HepG2 (cell line): ENCODE measurements around the gene AJUBA. TPM values are rescaled to one million over a fixed set of nuclear protein-coding genes. Genes with fewer than 3 reads are reported as not detected.

Experiments
- ASH2L ChIP-seq: fragments of 300-600, 200-600 bp; sonication (generic); IDR thresholded peaks from 2 replicates; pipeline ENCODE4 v1.7.0; 2017; ENCODE audit warnings: low read depth, mild to moderate bottlenecking, moderate library complexity, mixed read lengths, low read length; ENCODE audit not compliant: insufficient read length
- GFI1 ChIP-seq: sonication (generic); formaldehyde crosslinking; IDR thresholded peaks from 2 replicates; pipeline ENCODE4 v1.5.0; 2020; ENCODE audit warnings: missing genetic modification reagents, mild to moderate bottlenecking, borderline replicate concordance
- MXD4 ChIP-seq: IDR thresholded peaks from 2 replicates; pipeline ENCODE4 v1.6.1; 2016; ENCODE audit warnings: mild to moderate bottlenecking, missing biosample characterization, missing genetic modification reagents
- PRDM15 ChIP-seq: sonication (generic); formaldehyde crosslinking; IDR thresholded peaks from 2 replicates; pipeline ENCODE4 v1.4.0; 2020; ENCODE audit warnings: missing genetic modification reagents
- RFX5 ChIP-seq: IDR thresholded peaks from 2 replicates; pipeline ENCODE4 v1.6.1; 2011; ENCODE audit warnings: low read depth, low read length, improper control_type of control experiment
- TAF1 ChIP-seq: sonication (generic); formaldehyde crosslinking; IDR thresholded peaks from 2 replicates; pipeline ENCODE4 v1.4.0; 2020; ENCODE audit warnings: missing genetic modification reagents
- ZNF121 ChIP-seq: sonication (generic); formaldehyde crosslinking; IDR thresholded peaks from 2 replicates; pipeline ENCODE4 v1.5.0; 2020; ENCODE audit warnings: mild to moderate bottlenecking, missing genetic modification reagents
- ZNF230 ChIP-seq: sonication (generic); formaldehyde crosslinking; IDR thresholded peaks from 2 replicates; pipeline ENCODE4 v1.4.0; 2020; ENCODE audit warnings: mild to moderate bottlenecking, missing genetic modification reagents
- ZNF333 ChIP-seq: sonication (generic); formaldehyde crosslinking; IDR thresholded peaks from 2 replicates; pipeline ENCODE4 v1.4.0; 2020; ENCODE audit warnings: mild to moderate bottlenecking, missing genetic modification reagents, borderline replicate concordance
- ZNF362 ChIP-seq: sonication (generic); formaldehyde crosslinking; IDR thresholded peaks from 2 replicates; pipeline ENCODE4 v1.4.0; 2020; ENCODE audit warnings: missing genetic modification reagents, mild to moderate bottlenecking, borderline replicate concordance
- ZNF496 ChIP-seq: sonication (generic); formaldehyde crosslinking; IDR thresholded peaks from 2 replicates; pipeline ENCODE4 v1.8.1; 2023; ENCODE audit warnings: mild to moderate bottlenecking, moderate library complexity, missing genetic modification reagents; ENCODE audit not compliant: insufficient replicate concordance
- ZNF510 ChIP-seq: sonication (generic); formaldehyde crosslinking; IDR thresholded peaks from 2 replicates; pipeline ENCODE4 v1.4.0; 2020; ENCODE audit warnings: low read depth, mild to moderate bottlenecking, missing genetic modification reagents
- ZNF530 ChIP-seq: sonication (generic); formaldehyde crosslinking; IDR thresholded peaks from 2 replicates; pipeline ENCODE4 v1.5.0; 2020; ENCODE audit warnings: low read depth, mild to moderate bottlenecking, missing genetic modification reagents
- ZNF678 ChIP-seq: sonication (generic); formaldehyde crosslinking; IDR thresholded peaks from 2 replicates; pipeline ENCODE4 v1.4.0; 2020; ENCODE audit warnings: mild to moderate bottlenecking, missing genetic modification reagents
- ZNF766 ChIP-seq: sonication (generic); formaldehyde crosslinking; IDR thresholded peaks from 2 replicates; pipeline ENCODE4 v1.5.0; 2020; ENCODE audit warnings: missing genetic modification reagents, borderline replicate concordance
- polyA plus RNA-seq, 8 experiments: library from polyadenylated mRNA; depleted of rRNA in 3 of 8; stranded (reverse) in 7 of 8; unstranded in 1 of 8; fragments of >200 nt; fragmentation: Illumina TruSeq in 4 of 8; extraction: Trizol in 4 of 8; gene quantifications; 2 replicates each; pipeline versions ENCODE4 v1.2.1 to v1.2.3, GENCODE V29; 2011 to 2016; ENCODE audit warnings: low read depth in 4 of 8, missing spikeins in 1 of 8, mixed read lengths in 1 of 8; ENCODE audit not compliant: insufficient read depth in 1 of 8
- total RNA-seq, 5 experiments: library from RNA; depleted of rRNA; stranded (reverse); fragments of >200 nt; fragmentation: Illumina TruSeq; extraction: Trizol; gene quantifications; 2 replicates each; pipeline ENCODE4 v1.2.3, GENCODE V29; 2016; ENCODE audit warnings: low read depth in 1 of 5
- TF ChIP-seq, protein P1 (sequence below): sonication (generic); formaldehyde crosslinking; IDR thresholded peaks from 2 replicates; pipeline ENCODE4 v1.5.0; 2020; ENCODE audit warnings: mild to moderate bottlenecking, missing genetic modification reagents
- TF ChIP-seq, protein P2 (sequence below): sonication (generic); formaldehyde crosslinking; IDR thresholded peaks from 2 replicates; pipeline ENCODE4 v1.9.0; 2021; ENCODE audit warnings: missing genetic modification reagents, borderline replicate concordance

The AJUBA gene
- total and polyA plus RNA-seq, 2 of the 13 experiments (the other 11 are each of a cell fraction or from before 2014, with no cell fraction given) = 157 to 241 TPM

DNA sequence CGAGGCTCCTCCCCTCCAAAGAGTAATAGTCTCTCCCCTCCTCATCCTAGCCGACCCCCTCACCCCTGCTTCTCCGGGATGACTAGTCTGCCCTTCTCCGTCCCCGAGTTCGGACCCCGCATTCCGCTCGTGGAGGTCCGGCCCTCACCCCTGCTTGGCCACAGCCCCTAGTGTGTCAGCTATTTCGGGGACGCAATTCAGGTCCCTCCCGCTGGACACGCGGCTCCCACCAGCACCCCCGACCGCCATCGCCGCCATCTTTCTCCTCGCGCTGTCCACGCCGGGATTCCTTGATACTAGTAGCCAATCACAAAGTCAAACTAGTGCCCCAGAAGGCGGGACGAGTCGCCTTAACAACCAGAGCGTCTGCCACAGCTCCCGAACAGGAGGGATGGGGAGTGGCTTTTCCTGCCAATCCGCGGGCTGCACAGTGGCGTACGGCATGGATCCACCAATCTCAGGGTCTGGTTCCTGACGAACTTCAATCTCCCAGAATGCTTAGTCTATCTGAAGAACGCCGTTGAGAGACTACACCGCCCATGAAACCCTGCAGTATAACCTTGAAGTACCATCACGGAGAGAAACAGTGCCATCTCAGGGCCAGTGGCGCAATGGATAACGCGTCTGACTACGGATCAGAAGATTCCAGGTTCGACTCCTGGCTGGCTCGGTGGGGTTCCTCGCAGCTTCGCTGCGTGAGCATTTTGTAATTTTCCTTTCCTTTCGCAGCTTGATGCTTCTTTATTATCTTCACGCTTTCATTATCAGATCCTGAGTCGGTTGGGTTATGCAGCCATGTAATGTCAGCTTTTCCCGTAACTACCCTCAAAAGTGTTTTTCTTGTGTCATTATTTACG, 53.0 kb downstream of the AJUBA start, which contains the start of gene PRMT5 (continued):
- TF ChIP-seq PRDM15 (peak; percentile 41; the same call in 1 of the 2 replicates), ZNF530 (CRISPR knock-in tag) (no peak), RFX5 (peak; percentile 89), ZNF510 (CRISPR knock-in tag) (peak; percentile 97), ZNF362 (CRISPR knock-in tag) (peak; percentile 8; the same call in 1 of the 2 replicates), ZNF230 (CRISPR knock-in tag) (peak; percentile 98), ZNF333 (CRISPR knock-in tag) (no peak), TAF1 (CRISPR knock-in tag) (peak; percentile 100), ZNF496 (no peak), ZNF766 (peak; percentile 93; the same call in 1 of the 2 replicates), GFI1 (CRISPR knock-in tag) (peak; percentile 85; the same call in 1 of the 2 replicates), ZNF678 (CRISPR knock-in tag) (peak; percentile 65), ASH2L (peak; percentile 98), ZNF121 (no peak), MXD4 (CRISPR knock-in tag) (peak; percentile 92)
- TF ChIP-seq, protein P1, sequence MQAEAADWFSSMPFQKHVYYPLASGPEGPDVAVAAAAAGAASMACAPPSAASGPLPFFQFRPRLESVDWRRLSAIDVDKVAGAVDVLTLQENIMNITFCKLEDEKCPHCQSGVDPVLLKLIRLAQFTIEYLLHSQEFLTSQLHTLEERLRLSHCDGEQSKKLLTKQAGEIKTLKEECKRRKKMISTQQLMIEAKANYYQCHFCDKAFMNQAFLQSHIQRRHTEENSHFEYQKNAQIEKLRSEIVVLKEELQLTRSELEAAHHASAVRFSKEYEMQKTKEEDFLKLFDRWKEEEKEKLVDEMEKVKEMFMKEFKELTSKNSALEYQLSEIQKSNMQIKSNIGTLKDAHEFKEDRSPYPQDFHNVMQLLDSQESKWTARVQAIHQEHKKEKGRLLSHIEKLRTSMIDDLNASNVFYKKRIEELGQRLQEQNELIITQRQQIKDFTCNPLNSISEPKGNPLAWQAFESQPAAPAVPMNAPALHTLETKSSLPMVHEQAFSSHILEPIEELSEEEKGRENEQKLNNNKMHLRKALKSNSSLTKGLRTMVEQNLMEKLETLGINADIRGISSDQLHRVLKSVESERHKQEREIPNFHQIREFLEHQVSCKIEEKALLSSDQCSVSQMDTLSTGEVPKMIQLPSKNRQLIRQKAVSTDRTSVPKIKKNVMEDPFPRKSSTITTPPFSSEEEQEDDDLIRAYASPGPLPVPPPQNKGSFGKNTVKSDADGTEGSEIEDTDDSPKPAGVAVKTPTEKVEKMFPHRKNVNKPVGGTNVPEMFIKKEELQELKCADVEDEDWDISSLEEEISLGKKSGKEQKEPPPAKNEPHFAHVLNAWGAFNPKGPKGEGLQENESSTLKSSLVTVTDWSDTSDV = peak; percentile 98; the same call in 1 of the 2 replicates
- TF ChIP-seq, protein P2, sequence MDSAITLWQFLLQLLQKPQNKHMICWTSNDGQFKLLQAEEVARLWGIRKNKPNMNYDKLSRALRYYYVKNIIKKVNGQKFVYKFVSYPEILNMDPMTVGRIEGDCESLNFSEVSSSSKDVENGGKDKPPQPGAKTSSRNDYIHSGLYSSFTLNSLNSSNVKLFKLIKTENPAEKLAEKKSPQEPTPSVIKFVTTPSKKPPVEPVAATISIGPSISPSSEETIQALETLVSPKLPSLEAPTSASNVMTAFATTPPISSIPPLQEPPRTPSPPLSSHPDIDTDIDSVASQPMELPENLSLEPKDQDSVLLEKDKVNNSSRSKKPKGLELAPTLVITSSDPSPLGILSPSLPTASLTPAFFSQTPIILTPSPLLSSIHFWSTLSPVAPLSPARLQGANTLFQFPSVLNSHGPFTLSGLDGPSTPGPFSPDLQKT (CRISPR knock-in tag) = peak; percentile 70; the same call in 1 of the 2 replicates
